ENCODE measurements around the gene CIDEB.
"Not testable (repeated sequence)": the region's sequence is repeated elsewhere in the genome, so short reads cannot be mapped to it uniquely, and the experiment has no call there.

Gene CIDEB, protein sequence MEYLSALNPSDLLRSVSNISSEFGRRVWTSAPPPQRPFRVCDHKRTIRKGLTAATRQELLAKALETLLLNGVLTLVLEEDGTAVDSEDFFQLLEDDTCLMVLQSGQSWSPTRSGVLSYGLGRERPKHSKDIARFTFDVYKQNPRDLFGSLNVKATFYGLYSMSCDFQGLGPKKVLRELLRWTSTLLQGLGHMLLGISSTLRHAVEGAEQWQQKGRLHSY

DNA sequence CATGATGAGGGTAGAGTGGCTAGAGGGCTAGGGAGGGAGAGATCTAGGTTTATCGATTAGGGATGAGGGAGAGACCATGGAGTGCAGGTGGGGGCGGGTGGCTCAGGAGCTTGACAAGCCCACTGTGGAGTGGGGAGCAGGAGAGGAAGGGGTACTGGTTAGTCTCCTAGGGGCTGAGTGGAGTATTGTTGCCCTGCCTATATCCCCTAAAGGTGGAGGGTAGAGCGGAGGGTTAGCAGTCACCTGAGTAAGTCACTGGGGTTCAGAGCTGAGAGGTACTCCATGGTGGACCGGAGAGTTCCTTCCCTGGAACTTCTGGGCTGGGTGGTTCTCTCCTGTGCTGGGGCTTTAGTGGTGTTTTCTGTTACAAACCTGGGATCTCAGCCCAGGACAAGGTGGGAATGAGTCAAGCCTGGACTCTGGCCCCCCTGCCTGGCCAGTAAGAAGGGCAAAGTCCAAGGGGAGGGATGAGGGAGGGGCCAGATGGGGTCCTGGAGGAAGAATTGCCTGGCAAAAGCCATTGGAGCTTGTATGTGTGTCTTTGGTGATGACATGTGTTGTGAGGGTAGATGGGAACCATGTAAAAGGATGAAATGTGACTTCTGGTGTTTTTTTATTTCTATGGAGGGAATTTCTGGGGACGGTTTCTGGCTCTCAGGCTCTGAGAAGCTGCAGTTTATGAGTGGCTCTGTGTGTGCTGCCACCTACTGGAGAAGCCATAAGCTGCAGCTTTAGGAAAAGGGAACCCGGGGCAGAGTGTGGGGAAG is at the start of gene CIDEB:
Gene CIDEB, minus strand, starts transcription at position 403 of the 767 bp plus-strand sequence. Its CDS starts 119 bp downstream, at position 284.
- DNase-seq: peak; percentile 66 to 72

GRCh38 chr14:24356208-24356607 is 48.4 kb upstream of the CIDEB start:
- DNase-seq: no peak

- no peak for DNase-seq
These were observed 47.2 kb upstream of the CIDEB start for GRCh38 chr14:24355009-24355408.

GRCh38 chr14:24354482-24354825 is 46.7 kb upstream of the CIDEB start:
- not testable (repeated sequence) for DNase-seq

DNA sequence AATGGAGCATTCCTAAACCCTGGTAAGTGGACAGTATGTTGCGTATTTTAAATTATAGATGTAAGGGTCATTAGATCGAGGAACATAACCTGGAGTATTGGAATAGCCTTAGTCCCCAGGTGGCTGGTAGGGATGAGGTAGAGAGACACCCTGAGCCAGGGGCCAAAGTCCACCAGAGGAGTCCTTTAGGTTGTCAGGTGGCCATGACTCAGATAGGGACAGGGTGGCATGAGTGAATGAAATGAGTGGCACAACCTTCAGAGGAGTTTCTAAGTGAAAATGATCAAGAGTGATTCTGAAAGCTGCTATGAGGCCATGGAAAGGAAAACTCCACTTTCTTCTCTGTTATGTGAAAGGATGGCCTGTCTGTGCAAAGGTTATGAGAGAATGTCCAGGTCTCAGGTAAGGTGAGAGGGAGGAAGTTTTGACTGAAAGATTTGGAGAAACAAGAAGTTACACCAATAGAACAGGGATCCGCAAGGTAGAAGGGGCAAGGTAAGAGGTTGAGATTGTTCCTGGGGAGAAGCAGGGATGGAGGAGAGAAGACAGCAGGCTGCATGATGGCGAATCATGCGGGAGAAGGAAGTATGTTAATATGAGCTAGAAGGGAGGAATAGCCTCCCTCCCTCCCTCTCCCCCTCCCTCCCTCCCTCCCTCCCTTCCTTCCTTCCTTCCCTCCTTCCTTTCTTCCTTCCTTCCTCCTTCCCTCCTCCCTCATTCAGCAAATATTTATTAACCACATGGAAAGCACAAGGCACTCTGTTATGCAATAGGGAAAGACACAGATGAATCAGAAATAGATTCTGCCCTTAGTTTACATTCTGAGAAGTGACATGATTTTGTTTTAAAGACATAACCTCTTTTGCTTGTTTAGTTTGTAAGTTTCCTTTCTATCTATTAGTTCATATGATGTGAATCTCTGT is 46.0 kb upstream of the CIDEB start:
- no peak for DNase-seq

- no peak for DNase-seq
These were observed 43.7 kb upstream of the CIDEB start for GRCh38 chr14:24351517-24351916.

- DNase-seq: no peak
These were observed 42.0 kb upstream of the CIDEB start for GRCh38 chr14:24349742-24350141.

- DNase-seq: no peak
These were observed 40.4 kb upstream of the CIDEB start for GRCh38 chr14:24348186-24348585.

- DNase-seq: no peak
These were observed 39.4 kb upstream of the CIDEB start for GRCh38 chr14:24347134-24347533.

DNA sequence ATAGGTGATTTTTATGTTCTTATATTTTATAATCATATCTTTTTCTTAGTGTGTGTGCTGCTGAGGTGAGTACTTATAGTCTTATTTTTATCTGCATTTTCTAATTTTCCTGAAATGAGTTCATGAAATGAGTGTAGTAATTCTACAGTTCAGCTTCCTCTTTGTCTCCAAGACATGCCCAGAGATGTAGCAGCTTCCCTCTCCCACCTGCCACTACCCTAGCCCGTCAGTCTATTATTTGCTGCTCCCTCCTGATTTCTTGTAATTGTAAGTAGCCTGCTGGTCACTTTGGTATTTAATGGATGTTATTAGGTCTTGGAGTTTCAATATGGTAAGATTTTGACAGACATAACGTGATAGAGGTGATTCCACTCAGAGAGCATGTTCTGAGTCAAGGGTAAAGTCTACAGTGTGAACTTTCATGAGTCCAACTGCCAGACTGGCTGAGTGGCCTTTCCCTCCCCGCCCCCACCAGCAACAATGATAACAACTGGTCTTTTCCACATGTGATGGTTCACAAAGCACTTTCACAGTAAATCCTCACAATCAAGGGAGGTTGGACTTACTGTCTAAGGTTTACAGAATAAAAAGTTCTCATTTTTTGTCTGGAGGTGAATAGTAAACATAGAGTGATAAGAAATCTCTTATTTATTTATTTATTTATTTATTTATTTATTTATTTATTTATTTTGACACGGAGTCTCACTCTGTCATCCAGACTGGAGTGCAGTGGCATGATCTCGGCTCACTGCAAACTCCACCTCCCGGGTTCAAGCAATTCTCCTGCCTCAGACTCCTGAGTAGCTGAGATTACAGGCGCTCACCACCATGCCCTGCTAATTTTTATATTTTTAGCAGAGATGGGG is 36.3 kb upstream of the CIDEB start:
- DNase-seq: no peak

DNA sequence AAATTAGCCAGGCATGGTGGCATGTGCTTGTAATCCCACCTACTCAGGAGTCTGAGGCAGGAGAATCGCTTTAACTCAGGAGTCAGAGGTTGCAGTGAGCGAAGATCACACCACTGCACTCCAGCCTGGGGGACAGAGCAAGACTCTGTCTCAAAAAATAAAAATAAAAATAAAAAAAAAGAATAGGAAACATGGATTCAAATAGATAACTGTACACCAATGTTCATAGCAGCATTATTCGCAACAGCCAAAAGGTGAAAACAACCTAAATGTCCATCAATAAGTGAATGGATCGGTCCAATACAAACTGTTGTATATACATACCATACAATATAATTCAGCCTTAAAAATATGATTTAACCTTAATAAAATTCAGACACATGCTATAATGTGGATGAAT is 35.1 kb upstream of the CIDEB start:
- no peak for DNase-seq

- DNase-seq: no peak
These were observed 32.8 kb upstream of the CIDEB start for GRCh38 chr14:24340606-24341005.

- peak; percentile 63 to 68 for DNase-seq
These were observed 31.7 kb upstream of the CIDEB start, which contains the start of gene RIPK3 for GRCh38 chr14:24339284-24340151. Gene RIPK3, minus strand, starts transcription at chr14:24339991. Its CDS starts 165 bp downstream, at chr14:24339826.

DNA sequence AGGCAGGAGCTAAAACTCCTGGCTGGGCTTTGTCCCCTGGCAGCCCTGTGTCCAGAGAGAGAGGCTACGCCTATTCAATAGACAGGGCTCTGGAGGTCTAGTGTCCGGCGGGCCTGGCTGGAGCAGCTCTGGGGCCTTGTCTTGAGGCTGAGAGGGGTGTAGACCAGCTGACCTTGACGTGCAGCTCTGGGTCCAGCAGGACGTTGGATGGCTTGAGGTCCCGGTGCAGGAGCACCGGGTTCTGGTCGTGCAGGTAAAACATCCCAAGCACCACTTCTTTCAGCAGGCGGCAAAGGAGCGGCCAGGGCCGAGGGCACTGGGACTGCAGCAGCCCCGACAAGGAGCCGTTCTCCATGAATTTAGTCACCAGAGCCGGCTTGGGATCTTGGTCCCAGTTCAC is 31.1 kb upstream of the CIDEB start:
- DNase-seq: no peak

GRCh38 chr14:24337824-24338175 is 30.0 kb upstream of the CIDEB start:
- no peak for DNase-seq

- DNase-seq: no peak
These were observed 29.5 kb upstream of the CIDEB start for GRCh38 chr14:24337144-24337823.

GRCh38 chr14:24335461-24336171 is 27.8 kb upstream of the CIDEB start:
- no peak for DNase-seq

DNA sequence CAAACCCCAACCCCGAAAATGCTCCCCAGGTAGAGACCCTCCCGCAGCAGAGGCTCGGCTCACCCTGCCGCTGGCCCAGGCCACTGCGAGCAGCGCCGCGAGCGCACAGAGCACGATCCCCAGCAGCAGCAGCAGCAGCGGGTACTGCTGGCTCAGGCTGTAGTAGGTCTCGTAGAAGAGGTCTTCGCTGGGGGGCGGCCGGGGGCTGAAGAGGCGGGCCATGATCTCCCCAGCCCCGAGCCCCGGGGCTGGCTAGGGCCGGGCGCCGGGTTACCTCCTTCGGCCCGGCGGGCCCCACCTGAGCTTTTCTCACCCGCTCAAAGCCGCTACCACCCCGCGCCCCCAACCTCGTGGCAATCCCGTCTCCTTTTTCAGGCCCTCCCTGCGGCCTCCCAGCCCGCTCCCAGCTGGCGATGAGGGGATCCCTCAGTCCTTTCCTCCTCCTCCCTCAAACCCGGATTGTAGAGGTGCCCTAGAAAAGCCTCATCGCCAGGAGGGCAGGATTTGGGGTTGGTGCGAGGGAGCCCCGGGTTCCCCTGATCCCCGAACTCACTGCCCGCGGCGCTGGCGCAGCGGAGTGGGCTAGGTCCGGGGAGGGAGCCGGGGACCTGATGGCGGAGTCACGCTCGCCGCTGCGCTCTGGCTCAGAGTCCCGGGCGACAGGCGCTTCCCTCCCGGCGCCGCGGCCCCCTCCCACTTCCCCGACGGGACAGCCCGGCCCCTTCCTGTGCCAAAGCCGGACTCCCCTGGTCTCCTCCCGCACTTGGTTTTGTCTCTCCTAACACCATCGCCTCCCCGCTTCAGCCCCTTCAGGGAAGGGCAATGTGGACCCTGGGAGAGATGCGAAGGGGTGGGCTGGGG is 26.9 kb upstream of the CIDEB start, which contains the start of gene ADCY4:
Gene ADCY4, minus strand, starts transcription at position 641 of the 861 bp plus-strand sequence. Its CDS starts 419 bp downstream, at position 222.
- no peak for DNase-seq

Data from CD4-positive, alpha-beta T cell treated with Interleukin-1 beta for 1 hour (primary cell).